ENCODE data around the gene OXER1.
A peak's percentile ranks its signal among the peaks of the same experiment; 100 is the strongest.

Gene OXER1

GRCh38 chr2:42733852-42734251 lies 30.1 kb downstream of the OXER1 start:
- TF ChIP-seq GATA3 (IDR thresholded peaks at IDR 0.05; ENCODE audit: low read depth, low read length): no peak
- no peak for TF ChIP-seq GATA2 (IDR thresholded peaks at IDR 0.05; ENCODE audit: low read depth, low read length)

- no peak for TF ChIP-seq GATA2 (IDR thresholded peaks at IDR 0.05; ENCODE audit: low read depth, low read length)
- no peak for TF ChIP-seq GATA3 (IDR thresholded peaks at IDR 0.05; ENCODE audit: low read depth, low read length)
Observed at GRCh38 chr2:42726680-42727079, 37.3 kb downstream of the OXER1 start.

GRCh38 chr2:42725657-42726056 lies 38.3 kb downstream of the OXER1 start:
- TF ChIP-seq GATA3 (IDR thresholded peaks at IDR 0.05; ENCODE audit: low read depth, low read length) (no peak), GATA2 (IDR thresholded peaks at IDR 0.05; ENCODE audit: low read depth, low read length) (no peak)

- TF ChIP-seq GATA3 (IDR thresholded peaks at IDR 0.05; ENCODE audit: low read depth, low read length): no peak
- TF ChIP-seq GATA2 (IDR thresholded peaks at IDR 0.05; ENCODE audit: low read depth, low read length): no peak
Observed at GRCh38 chr2:42724886-42725285, 39.0 kb downstream of the OXER1 start.

GRCh38 chr2:42723465-42723864 lies 40.5 kb downstream of the OXER1 start:
- TF ChIP-seq GATA2 (IDR thresholded peaks at IDR 0.05; ENCODE audit: low read depth, low read length) (no peak), GATA3 (IDR thresholded peaks at IDR 0.05; ENCODE audit: low read depth, low read length) (no peak)

- TF ChIP-seq GATA2 (IDR thresholded peaks at IDR 0.05; ENCODE audit: low read depth, low read length) (no peak), GATA3 (IDR thresholded peaks at IDR 0.05; ENCODE audit: low read depth, low read length) (no peak)
Observed at GRCh38 chr2:42722320-42723190, 41.4 kb downstream of the OXER1 start.

GRCh38 chr2:42721898-42722297 lies 42.0 kb downstream of the OXER1 start:
- TF ChIP-seq GATA3 (IDR thresholded peaks at IDR 0.05; ENCODE audit: low read depth, low read length) (no peak), GATA2 (IDR thresholded peaks at IDR 0.05; ENCODE audit: low read depth, low read length) (no peak)

- TF ChIP-seq GATA3 (IDR thresholded peaks at IDR 0.05; ENCODE audit: low read depth, low read length) (no peak), GATA2 (IDR thresholded peaks at IDR 0.05; ENCODE audit: low read depth, low read length) (no peak)
Observed at GRCh38 chr2:42714686-42715085, 49.2 kb downstream of the OXER1 start.

- TF ChIP-seq GATA3 (IDR thresholded peaks at IDR 0.05; ENCODE audit: low read depth, low read length) (peak; percentile 66; the same call in 1 of the 2 replicates), GATA2 (IDR thresholded peaks at IDR 0.05; ENCODE audit: low read depth, low read length) (no peak)
Observed at GRCh38 chr2:42713920-42714319, 50.0 kb downstream of the OXER1 start.

- TF ChIP-seq GATA2 (IDR thresholded peaks at IDR 0.05; ENCODE audit: low read depth, low read length) (no peak), GATA3 (IDR thresholded peaks at IDR 0.05; ENCODE audit: low read depth, low read length) (no peak)
Observed at GRCh38 chr2:42712934-42713333, 51.0 kb downstream of the OXER1 start.
